K562 (cell line): Measurements from ENCODE around the gene ESPL1.

Source experiments
- CTCF ChIP-seq, 3 experiments: IDR thresholded peaks in 2 of 3; conservative IDR thresholded peaks in 1 of 3; 2 replicates each; pipeline ENCODE4 v1.5.1; 2011 to 2012; ENCODE audit warnings: low read length in 3 of 3, mild to moderate bottlenecking in 3 of 3, control low read depth in 2 of 3, improper control_type of control experiment in 1 of 3, inconsistent platforms in 1 of 3, low read depth in 1 of 3, mixed read lengths in 1 of 3, moderate library complexity in 1 of 3; ENCODE audit not compliant: insufficient read depth in 2 of 3
- TRIM28 ChIP-seq: fragments of 450-650 bp; IDR thresholded peaks from 2 replicates; pipeline ENCODE4 v1.6.1; 2017

GRCh38 chr12:53298164-53298563, 30.1 kb downstream of the ESPL1 start:
- TF ChIP-seq CTCF (IDR thresholded peaks at IDR 0.05 in 2 of 3, conservative IDR thresholded peaks at IDR 0.05 in 1 of 3; ENCODE audit: insufficient read depth in 2 of 3, low read depth in 1 of 3, low read length in 3 of 3) (no peak), TRIM28 (no peak)
